Glutamatergic neuron (in vitro differentiated cells): ENCODE data around the gene FAM50A. TPM values are rescaled to one million over a fixed set of nuclear protein-coding genes. Genes with fewer than 3 reads are reported as not detected.

Source experiments
- DNase-seq: peaks from one replicate; pipeline ENCODE4 v3.0.0; 2022
- H3K27ac Mint-ChIP-seq: one replicate; pipeline ENCODE4 v1.8.0; 2020; ENCODE audit warnings: mild to moderate bottlenecking, mixed read lengths, inconsistent platforms; ENCODE audit not compliant: unreplicated experiment
- H3K27me3 Mint-ChIP-seq: one replicate; pipeline ENCODE4 v1.8.0; 2020; ENCODE audit warnings: mild to moderate bottlenecking, moderate library complexity, mixed read lengths, inconsistent platforms; ENCODE audit not compliant: unreplicated experiment
- H3K36me3 Mint-ChIP-seq: one replicate; pipeline ENCODE4 v1.8.0; 2020; ENCODE audit warnings: mild to moderate bottlenecking, mixed read lengths, inconsistent platforms; ENCODE audit not compliant: unreplicated experiment
- H3K4me1 Mint-ChIP-seq: one replicate; pipeline ENCODE4 v1.8.0; 2020; ENCODE audit warnings: mild to moderate bottlenecking, low read depth, mixed read lengths, inconsistent platforms; ENCODE audit not compliant: unreplicated experiment
- H3K4me3 Mint-ChIP-seq: one replicate; pipeline ENCODE4 v1.8.0; 2020; ENCODE audit warnings: mild to moderate bottlenecking, mixed read lengths, inconsistent platforms; ENCODE audit not compliant: unreplicated experiment
- H3K9me3 Mint-ChIP-seq: one replicate; pipeline ENCODE4 v1.8.0; 2020; ENCODE audit warnings: mild to moderate bottlenecking, moderate library complexity, mixed read lengths, inconsistent platforms; ENCODE audit not compliant: unreplicated experiment
- total RNA-seq: library from RNA; stranded (reverse); fragmentation: NEBNext Ultra II Directional; extraction: Animal tissue kit (Norgen Biotek cat#: 25700); gene quantifications from one replicate; pipeline ENCODE4 v1.2.1, GENCODE V29; 2021; ENCODE audit not compliant: unreplicated experiment
- TF ChIP-seq, protein P1 (sequence below): fragments of 200-600 bp; sonication (generic); IDR thresholded peaks from one replicate; pipeline ENCODE4 v1.5.0; 2021; ENCODE audit not compliant: partially characterized antibody, unreplicated experiment

The FAM50A gene
- total RNA-seq, 1 donor from 2014 or later = 125 TPM

DNA sequence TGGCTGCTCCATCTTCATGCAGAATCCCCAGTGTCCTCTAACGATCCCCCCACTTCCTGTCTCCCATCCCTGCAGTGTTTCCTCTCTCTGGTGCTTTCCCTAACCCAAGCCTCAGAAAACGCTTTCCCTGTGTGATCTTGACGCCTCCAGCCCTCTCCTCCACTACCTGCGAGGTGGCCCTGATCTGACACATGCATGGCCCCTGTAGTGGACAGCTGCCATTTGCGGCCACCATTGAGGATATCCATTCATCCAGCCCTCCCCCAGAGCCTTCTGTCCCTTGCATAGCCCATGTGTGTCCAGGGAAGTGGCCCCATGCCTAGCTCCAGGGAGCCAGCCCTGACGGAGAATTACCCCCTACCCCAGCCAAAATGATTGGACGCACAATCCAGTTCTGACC is 39.4 kb downstream of the FAM50A start:
- DNase-seq = no peak
- peak overlapping the region; percentile 38 for H3K4me3 Mint-ChIP-seq
- H3K27me3 Mint-ChIP-seq = peaks cover 3% of the 10 kb centered on the region
- H3K27ac Mint-ChIP-seq = no peak overlapping the region
- no peaks in the 10 kb centered on the region for H3K9me3 Mint-ChIP-seq
- TF ChIP-seq, protein P1, sequence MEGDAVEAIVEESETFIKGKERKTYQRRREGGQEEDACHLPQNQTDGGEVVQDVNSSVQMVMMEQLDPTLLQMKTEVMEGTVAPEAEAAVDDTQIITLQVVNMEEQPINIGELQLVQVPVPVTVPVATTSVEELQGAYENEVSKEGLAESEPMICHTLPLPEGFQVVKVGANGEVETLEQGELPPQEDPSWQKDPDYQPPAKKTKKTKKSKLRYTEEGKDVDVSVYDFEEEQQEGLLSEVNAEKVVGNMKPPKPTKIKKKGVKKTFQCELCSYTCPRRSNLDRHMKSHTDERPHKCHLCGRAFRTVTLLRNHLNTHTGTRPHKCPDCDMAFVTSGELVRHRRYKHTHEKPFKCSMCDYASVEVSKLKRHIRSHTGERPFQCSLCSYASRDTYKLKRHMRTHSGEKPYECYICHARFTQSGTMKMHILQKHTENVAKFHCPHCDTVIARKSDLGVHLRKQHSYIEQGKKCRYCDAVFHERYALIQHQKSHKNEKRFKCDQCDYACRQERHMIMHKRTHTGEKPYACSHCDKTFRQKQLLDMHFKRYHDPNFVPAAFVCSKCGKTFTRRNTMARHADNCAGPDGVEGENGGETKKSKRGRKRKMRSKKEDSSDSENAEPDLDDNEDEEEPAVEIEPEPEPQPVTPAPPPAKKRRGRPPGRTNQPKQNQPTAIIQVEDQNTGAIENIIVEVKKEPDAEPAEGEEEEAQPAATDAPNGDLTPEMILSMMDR = no peak
- H3K4me1 Mint-ChIP-seq = no peaks in the 10 kb centered on the region
- H3K36me3 Mint-ChIP-seq = no peaks in the 10 kb centered on the region

DNA sequence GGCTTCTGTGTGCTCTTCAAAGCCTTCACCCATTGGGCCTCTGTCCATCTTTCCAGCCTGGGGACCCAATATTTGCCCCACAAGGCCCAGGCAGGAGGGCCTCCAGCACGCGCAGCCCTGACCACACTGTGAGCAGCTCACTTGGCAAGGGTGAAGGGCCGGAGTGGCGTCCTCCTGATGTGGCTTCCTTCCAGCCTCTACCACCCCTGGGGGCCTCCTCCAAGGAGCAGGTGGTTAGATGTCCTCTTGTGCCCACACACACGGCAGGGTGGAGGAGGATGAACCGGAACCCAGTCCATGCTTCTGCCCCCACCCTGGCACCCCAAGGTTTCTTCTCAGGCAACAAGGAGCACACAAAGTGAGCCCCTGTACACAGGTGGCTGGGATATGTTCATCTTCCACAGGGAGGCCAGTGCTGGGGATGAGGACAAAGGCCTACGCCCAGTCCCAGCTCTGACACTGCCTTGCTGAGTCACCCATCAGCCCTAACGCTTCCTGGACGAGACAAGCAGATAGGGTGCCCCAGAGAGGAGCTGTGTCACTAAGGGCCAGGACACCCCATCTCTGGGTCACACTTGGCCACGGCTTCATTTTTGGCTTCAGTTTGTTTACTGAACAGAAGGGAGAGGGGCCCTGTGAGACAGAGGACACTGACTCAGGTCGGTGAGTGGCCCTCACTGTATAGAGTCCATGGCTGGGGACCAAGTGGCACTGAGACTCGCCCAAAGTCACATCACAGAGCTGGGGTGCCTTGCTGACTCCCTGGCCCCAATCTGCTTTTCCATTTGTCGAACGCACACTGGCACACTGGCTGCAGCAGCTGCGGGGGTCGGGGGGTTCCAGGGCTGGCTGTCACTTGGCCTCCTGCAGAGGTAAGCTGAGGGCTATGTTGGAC is 40.6 kb downstream of the FAM50A start:
- Mint-ChIP-seq H3K27ac (no peak overlapping the region), H3K4me1 (no peaks in the 10 kb centered on the region), H3K4me3 (no peak overlapping the region), H3K36me3 (no peaks in the 10 kb centered on the region), H3K9me3 (peaks cover under 1% of the 10 kb centered on the region), H3K27me3 (peaks cover 1% of the 10 kb centered on the region)
- TF ChIP-seq, protein P1 = no peak
- no peak for DNase-seq

DNA sequence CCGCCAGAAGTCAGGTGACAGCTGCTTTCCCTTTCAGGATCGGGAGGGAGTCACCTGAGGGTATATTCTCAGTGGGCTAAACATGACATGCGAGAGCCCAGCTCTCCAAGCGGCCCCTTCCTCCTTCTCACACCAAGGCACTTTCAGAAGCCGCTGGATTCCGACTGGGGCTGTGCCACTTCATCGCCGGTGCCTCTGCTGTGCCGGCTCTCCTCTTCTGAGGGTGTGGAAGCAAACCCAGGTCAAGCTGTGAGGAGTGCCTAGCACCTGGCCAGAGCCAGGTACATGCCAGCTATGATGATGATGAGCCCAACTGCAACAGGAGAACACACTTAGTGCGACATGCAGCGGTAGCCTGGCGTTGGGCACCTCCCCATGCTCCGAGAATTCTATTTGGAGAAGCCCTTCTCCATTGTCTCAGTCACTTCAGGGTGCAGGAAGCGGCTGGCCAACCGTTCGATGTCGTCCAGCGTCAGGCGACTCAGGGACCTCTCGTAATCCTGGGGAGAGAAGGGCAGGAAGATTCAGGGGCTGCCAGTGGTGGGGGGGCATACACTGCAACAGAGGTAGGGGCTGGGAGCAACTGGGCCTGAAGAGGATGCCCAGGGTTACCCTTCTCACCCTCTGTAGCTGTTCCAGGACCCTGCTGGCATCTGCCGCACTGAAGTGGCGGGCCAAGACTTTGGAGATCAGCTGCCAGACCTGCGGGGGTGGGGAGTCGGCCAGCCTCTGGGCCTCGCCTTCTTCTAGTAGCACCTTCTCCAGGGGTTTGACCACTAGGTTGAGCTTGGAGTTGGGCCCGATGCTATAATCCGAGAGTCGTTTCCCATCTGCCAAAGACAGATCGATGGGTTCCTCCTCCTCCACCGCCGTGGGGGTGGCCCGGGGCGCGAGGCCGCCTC is 41.5 kb downstream of the FAM50A start:
- H3K9me3 Mint-ChIP-seq = peaks cover 4% of the 10 kb centered on the region
- peak overlapping the region; percentile 46 for H3K4me3 Mint-ChIP-seq
- TF ChIP-seq, protein P1 = no peak
- H3K27ac Mint-ChIP-seq = no peak overlapping the region
- no peaks in the 10 kb centered on the region for H3K4me1 Mint-ChIP-seq
- no peaks in the 10 kb centered on the region for H3K36me3 Mint-ChIP-seq
- H3K27me3 Mint-ChIP-seq = no peaks in the 10 kb centered on the region
- no peak for DNase-seq

DNA sequence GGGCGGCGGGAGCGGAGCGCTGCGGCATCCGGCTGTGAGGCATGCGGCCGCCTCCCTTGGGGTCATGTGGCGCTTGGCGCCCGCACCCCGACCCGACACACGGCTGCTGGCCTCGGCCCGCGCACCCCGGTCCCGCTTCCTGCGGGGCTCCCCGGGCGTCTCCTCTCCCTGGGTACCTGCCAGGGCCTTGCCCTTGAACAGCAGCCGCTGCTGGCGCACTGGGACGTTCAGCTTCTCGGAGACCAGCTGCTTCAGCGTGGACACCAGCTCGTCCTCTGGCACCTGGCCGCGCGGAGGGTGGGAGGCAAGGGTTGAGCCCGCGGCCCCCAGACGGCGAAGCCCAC is 42.1 kb downstream of the FAM50A start:
- peaks cover 4% of the 10 kb centered on the region for H3K9me3 Mint-ChIP-seq

More for the DNA sequence above, 42.1 kb downstream of the FAM50A start:
- Mint-ChIP-seq H3K4me1 (no peaks in the 10 kb centered on the region), H3K4me3 (no peak overlapping the region), H3K36me3 (no peaks in the 10 kb centered on the region), H3K27ac (no peak overlapping the region), H3K27me3 (no peaks in the 10 kb centered on the region)
- DNase-seq = peak; percentile 39
- TF ChIP-seq, protein P1 = no peak
